Gastrocnemius medialis (tissue), 4 donors: Measurements from ENCODE around the gene PRKN. TPM values are rescaled to one million over a fixed set of nuclear protein-coding genes. Genes with fewer than 3 reads are reported as not detected.

Source experiments
- ATAC-seq, 2 donors: fragments of 150-250 bp; one replicate each; pipeline ENCODE4 v1.9.1; 2016
- DNase-seq, 2 donors: peaks; one replicate each; pipeline ENCODE4 v3.0.0-alpha.2; 2019
- H3K27ac ChIP-seq, 4 donors: fragments of 200-600 bp; sonication (generic); 1 replicate in 1 of 4; 2 replicates in 3 of 4; pipeline ENCODE4 v1.5.1; 2016 to 2018; ENCODE audit warnings: mild to moderate bottlenecking in 2 of 4, moderate library complexity in 1 of 4
- H3K27me3 ChIP-seq, 3 donors: fragments of 200-600 bp; sonication (generic) in 2 of 3; 1 replicate in 1 of 3; 2 replicates in 2 of 3; pipeline versions ENCODE4 v1.5.1 to v1.6.0; 2016 to 2019; ENCODE audit warnings: mild to moderate bottlenecking in 1 of 3, moderate library complexity in 1 of 3
- H3K36me3 ChIP-seq, 2 donors: fragments of 200-600 bp; sonication (generic) in 1 of 2; one replicate each; pipeline ENCODE4 v1.5.1; 2017 to 2018
- H3K4me1 ChIP-seq, 2 donors: fragments of 200-600 bp; sonication (generic) in 1 of 2; one replicate each; pipeline ENCODE4 v1.5.1; 2016 to 2017; ENCODE audit warnings: mild to moderate bottlenecking in 2 of 2
- H3K4me3 ChIP-seq, 4 donors: fragments of 200-600 bp; sonication (generic) in 3 of 4; 1 replicate in 1 of 4; 2 replicates in 3 of 4; pipeline ENCODE4 v1.5.1; 2016 to 2019; ENCODE audit warnings: mild to moderate bottlenecking in 2 of 4
- H3K9me3 ChIP-seq, 3 donors: fragments of 200-600 bp; sonication (generic) in 2 of 3; 1 replicate in 1 of 3; 2 replicates in 2 of 3; pipeline ENCODE4 v1.5.1; 2016 to 2019
- POLR2A ChIP-seq, 2 donors: fragments of 450-650 bp; IDR thresholded peaks; one replicate each; pipeline ENCODE4 v1.6.1; 2017; ENCODE audit warnings: antibody characterized with exemption in 2 of 2, mild to moderate bottlenecking in 2 of 2, moderate library complexity in 2 of 2
- in situ Hi-C, 4 donors: fragments of 200-750 bp; cut with MboI; loops; one replicate each; pipeline versions ENCODE4 v1.15.0 to v1.8.0; 2017; ENCODE audit warnings: low sequenced_read_pairs in 4 of 4
- intact Hi-C: fragments of 100-400 bp; cut with DNase I; formaldehyde crosslinking; loops from one replicate; pipeline ENCODE4 v1.15.1; 2023; ENCODE audit warnings: low total_unique reads
- total RNA-seq, 4 donors: library from RNA; depleted of rRNA; stranded (reverse); fragments of >200 nt; gene quantifications; one replicate each; pipeline versions ENCODE4 v1.1.0 to v1.2.3, GENCODE V29; 2016
- TF ChIP-seq, protein P1 (sequence below), 5 experiments: fragments of 450-650 bp in 3 of 5; fragments of 200-600 bp in 2 of 5; sonication (generic) in 2 of 5; IDR thresholded peaks in 4 of 5; conservative IDR thresholded peaks in 1 of 5; 1 replicate in 4 of 5; 2 replicates in 1 of 5; pipeline ENCODE4 v1.5.1; 2016 to 2019; ENCODE audit warnings: antibody characterized with exemption in 5 of 5, mild to moderate bottlenecking in 3 of 5, moderate library complexity in 3 of 5

Gene PRKN
- total RNA-seq, 4 donors from 2014 or later: 8.4 to 21.6 (median 13.7) TPM

DNA sequence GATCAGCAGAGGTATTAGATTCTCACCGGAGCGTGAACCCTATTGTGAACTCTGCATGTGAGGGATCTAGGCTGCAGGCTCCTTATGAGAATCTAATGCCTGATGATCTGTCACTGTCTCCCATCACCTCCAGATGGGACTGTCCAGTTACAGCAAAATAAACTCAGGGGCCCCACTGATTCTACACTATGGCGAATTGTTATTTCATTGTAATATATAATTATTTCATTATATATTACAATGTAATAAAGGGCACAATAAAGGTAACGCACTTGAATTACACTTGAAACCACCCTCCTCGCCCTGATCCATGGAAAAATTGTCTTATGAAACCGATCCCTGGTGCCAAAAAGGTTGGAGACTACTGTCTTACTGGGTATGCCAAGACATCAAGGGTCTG is 18.6 kb downstream of the PRKN start:
- no peak overlapping the region for H3K27ac ChIP-seq
- peaks cover 26 to 31% of the 10 kb centered on the region in 2 donors for H3K4me1 ChIP-seq
- ATAC-seq (no peak), DNase-seq (no peak)
- in situ Hi-C loops (no loop called here), intact Hi-C loops (no loop called here)
- H3K27me3 ChIP-seq: no peaks in the 10 kb centered on the region
- H3K4me3 ChIP-seq: no peak overlapping the region
- no peaks in the 10 kb centered on the region for H3K36me3 ChIP-seq
- no peaks in the 10 kb centered on the region for H3K9me3 ChIP-seq
- TF ChIP-seq, protein P1, sequence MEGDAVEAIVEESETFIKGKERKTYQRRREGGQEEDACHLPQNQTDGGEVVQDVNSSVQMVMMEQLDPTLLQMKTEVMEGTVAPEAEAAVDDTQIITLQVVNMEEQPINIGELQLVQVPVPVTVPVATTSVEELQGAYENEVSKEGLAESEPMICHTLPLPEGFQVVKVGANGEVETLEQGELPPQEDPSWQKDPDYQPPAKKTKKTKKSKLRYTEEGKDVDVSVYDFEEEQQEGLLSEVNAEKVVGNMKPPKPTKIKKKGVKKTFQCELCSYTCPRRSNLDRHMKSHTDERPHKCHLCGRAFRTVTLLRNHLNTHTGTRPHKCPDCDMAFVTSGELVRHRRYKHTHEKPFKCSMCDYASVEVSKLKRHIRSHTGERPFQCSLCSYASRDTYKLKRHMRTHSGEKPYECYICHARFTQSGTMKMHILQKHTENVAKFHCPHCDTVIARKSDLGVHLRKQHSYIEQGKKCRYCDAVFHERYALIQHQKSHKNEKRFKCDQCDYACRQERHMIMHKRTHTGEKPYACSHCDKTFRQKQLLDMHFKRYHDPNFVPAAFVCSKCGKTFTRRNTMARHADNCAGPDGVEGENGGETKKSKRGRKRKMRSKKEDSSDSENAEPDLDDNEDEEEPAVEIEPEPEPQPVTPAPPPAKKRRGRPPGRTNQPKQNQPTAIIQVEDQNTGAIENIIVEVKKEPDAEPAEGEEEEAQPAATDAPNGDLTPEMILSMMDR (IDR thresholded peaks at IDR 0.05 in 4 of 5, conservative IDR thresholded peaks at IDR 0.05 in 1 of 5): no peak
- TF ChIP-seq POLR2A (IDR thresholded peaks at IDR 0.05): no peak

DNA sequence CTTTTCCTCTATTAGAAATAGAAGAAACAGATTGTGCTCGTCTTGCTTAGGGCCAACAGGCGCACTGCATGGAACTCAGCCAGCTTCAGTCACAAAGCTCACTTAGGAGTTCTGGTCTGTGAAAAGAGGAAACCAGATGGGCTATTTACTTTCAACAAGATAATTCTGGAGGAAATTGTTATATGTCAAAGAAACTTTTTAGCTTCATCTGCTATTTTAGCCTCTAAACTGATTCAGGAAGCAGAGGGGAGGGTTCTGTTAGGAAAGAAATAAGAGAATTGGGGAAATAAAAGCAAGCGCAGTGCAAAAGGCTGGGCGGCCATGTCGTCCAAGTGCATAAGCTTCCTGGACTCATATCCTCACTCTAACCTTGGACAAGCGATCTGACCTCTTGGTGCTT is 21.3 kb downstream of the PRKN start:
- Histone ChIP-seq H3K27me3 (no peaks in the 10 kb centered on the region), H3K9me3 (no peaks in the 10 kb centered on the region), H3K27ac (peak overlapping the region; percentile 59 to 66 (median 66)), H3K36me3 (no peaks in the 10 kb centered on the region), H3K4me1 (peaks cover 26 to 31% of the 10 kb centered on the region in 2 donors), H3K4me3 (peak overlapping the region; percentile 12 to 28 (median 27))
- TF ChIP-seq, protein P1 (IDR thresholded peaks at IDR 0.05 in 4 of 5, conservative IDR thresholded peaks at IDR 0.05 in 1 of 5): no peak
- TF ChIP-seq POLR2A (IDR thresholded peaks at IDR 0.05): no peak
- intact Hi-C loops: no loop called here
- DNase-seq (peak; percentile 60 to 71), ATAC-seq (peak; percentile 75 to 90)
- in situ Hi-C loops: no loop called here

DNA sequence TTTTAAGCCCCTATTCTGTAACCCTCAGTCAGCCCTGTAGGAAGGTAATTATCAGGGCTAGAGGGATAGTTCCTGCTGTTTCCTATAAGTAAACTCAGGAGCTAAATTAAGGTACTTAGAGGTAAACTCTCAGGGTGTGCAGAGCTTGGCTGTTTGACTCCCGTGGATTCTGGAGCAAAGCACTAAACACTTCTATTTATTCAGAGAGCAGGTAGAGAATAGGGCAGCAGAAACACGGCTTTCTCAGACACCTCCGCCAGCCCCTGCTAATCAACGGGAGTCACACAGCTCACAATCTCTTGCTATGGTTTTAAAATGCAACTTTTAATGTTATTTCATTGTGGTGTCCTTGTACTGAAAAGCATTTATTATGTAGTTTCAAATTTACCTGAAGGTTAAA is 21.8 kb downstream of the PRKN start:
- peaks cover 23 to 27% of the 10 kb centered on the region in 2 donors for H3K4me1 ChIP-seq
- no peak for TF ChIP-seq POLR2A (IDR thresholded peaks at IDR 0.05)
- TF ChIP-seq, protein P1 (IDR thresholded peaks at IDR 0.05 in 4 of 5, conservative IDR thresholded peaks at IDR 0.05 in 1 of 5): no peak
- DNase-seq (no peak), ATAC-seq (peak; percentile 20 to 37)
- intact Hi-C loops: no loop called here
- in situ Hi-C loops: no loop called here
- no peaks in the 10 kb centered on the region for H3K27me3 ChIP-seq
- no peaks in the 10 kb centered on the region for H3K36me3 ChIP-seq
- peak overlapping the region; percentile 12 to 28 (median 27) for H3K4me3 ChIP-seq
- H3K9me3 ChIP-seq: no peaks in the 10 kb centered on the region
- peak overlapping the region; percentile 59 to 66 (median 66) for H3K27ac ChIP-seq

DNA sequence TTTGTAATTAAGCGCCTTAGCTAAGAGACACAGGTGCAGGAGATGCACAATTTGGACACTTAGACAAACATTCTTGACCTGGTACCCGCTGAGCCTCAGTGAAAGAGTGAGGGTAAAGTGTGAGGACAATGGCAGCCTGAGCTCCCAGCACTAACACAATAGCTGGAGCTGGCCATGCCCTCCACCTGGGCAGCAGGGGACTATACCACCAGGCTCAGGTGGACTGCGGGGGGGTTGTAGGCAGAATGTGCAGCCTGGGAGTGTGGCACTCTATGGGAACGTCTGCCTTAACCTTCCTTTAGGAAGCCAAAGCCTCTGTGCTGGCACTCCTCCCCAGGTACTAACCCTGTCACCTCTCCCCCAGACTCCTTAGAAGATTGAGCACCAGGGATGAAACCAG is 23.6 kb downstream of the PRKN start:
- Histone ChIP-seq H3K9me3 (no peaks in the 10 kb centered on the region), H3K27me3 (no peaks in the 10 kb centered on the region), H3K4me1 (peaks cover 17 to 22% of the 10 kb centered on the region in 2 donors), H3K27ac (no peak overlapping the region), H3K36me3 (no peaks in the 10 kb centered on the region), H3K4me3 (no peak overlapping the region)
- ATAC-seq: no peak
- intact Hi-C loops (no loop called here), in situ Hi-C loops (no loop called here)
- DNase-seq: no peak
- no peak for TF ChIP-seq POLR2A (IDR thresholded peaks at IDR 0.05)
- TF ChIP-seq, protein P1 (IDR thresholded peaks at IDR 0.05 in 4 of 5, conservative IDR thresholded peaks at IDR 0.05 in 1 of 5): no peak

DNA sequence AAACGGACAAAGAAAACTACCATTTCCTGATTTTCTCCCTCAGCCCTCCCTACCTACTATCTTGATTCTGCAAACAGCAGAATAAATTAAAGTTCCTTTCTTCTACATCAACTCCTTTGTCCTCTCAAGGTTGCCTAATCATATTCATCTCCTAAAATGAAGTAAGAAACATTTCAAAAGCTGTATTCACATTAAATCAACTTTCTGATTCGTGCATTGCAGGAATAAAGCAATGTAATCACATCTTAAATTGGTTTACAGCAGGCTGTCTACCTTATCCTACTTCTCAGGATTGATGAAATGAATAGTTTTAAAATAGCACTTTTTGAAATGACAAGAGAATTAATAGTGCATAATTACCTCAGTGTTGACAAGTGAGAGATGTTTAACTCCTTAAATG is 25.1 kb downstream of the PRKN start:
- Histone ChIP-seq H3K4me3 (no peak overlapping the region), H3K27ac (no peak overlapping the region), H3K27me3 (no peaks in the 10 kb centered on the region), H3K36me3 (no peaks in the 10 kb centered on the region), H3K4me1 (peaks cover 17 to 20% of the 10 kb centered on the region in 2 donors), H3K9me3 (no peaks in the 10 kb centered on the region)
- no peak for DNase-seq
- TF ChIP-seq, protein P1 (IDR thresholded peaks at IDR 0.05 in 4 of 5, conservative IDR thresholded peaks at IDR 0.05 in 1 of 5): no peak
- no peak for TF ChIP-seq POLR2A (IDR thresholded peaks at IDR 0.05)
- ATAC-seq: no peak
- intact Hi-C loops (no loop called here), in situ Hi-C loops (no loop called here)
